IPS DF 4.7 (cell line): ENCODE results near the gene FOXRED1.
"Not testable (repeated sequence)": the region's sequence is repeated elsewhere in the genome, so short reads cannot be mapped to it uniquely, and the experiment has no call there.

Experiments used
- DNase-seq: peaks from one replicate; pipeline ENCODE4 v3.0.0-alpha.2; 2013; ENCODE audit warnings: low spot score; ENCODE audit errors: extremely low read depth

The FOXRED1 gene

DNA sequence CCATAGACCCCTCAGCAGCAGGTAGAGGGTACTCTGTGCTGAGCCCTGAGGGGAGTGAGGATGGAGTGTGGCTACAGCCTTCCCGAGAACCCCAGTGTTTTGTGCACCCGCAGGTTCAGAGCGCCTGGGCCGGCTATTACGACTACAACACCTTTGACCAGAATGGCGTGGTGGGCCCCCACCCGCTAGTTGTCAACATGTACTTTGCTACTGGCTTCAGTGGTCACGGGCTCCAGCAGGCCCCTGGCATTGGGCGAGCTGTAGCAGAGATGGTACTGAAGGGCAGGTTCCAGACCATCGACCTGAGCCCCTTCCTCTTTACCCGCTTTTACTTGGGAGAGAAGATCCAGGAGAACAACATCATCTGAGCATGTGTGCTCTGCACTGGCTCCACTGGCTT, 8.4 kb downstream of the FOXRED1 start:
- no peak for DNase-seq

GRCh38 chr11:126277780-126278179, 8.8 kb downstream of the FOXRED1 start:
- no peak for DNase-seq

DNA sequence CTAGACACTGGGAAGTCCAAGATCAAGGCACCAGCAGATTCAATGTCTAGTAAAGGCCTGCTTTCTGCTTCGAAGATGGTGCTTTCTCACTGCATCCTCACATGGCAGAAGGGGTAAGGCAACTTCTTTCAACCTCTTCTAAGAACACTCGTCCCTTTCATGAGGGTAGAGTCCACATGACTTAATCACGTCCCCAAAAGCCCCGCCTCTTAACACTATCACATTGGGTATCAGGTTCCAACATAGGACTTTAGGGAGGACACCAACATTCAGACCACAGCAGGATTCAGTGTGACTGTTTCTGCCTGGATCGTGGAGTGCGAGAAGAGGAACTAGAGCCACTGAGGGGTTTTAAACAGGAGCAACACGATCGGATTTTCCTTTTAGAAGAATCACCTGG, 10.2 kb downstream of the FOXRED1 start:
- DNase-seq = no peak

DNA sequence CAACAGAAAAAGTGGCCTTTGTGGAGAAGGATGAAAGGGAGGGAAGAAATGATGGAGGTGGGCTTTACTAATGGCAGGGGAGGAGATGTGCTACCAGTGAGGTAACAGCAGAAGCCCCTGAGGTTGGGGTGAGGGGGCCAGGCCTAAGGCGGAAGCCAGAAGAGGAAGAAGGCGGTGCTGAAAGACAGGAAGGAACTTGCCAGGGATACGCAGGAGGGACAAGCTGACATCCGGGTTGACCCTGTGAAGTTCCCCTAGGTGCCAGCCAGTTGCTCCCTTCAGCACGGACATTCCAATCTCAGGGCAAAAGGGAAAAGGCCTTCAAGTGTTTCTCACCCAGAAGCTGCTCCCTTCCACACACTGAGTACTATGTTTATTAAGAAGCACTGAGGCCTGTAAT, 11.6 kb downstream of the FOXRED1 start:
- DNase-seq = no peak

DNA sequence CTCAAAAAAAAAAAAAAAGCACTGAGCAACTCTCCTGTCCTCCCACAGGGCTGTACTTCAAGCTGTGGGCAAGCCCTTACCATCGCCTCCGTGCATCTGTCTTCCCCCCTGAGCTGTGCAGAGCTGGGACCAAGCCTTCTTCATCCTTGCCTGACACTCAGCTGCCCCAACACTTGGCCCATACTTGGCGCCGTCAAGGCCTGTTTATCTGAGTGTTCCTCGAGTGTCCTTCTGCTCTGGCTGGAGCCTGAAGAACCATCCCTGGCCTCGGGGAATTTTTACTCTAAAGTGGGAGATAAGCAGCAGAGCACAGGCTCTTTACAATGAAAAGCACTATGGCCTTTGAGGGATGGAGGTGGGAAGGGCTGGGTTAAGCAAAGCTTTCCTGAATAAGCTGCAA, 12.3 kb downstream of the FOXRED1 start:
- DNase-seq = no peak

GRCh38 chr11:126281666-126282175, 12.8 kb downstream of the FOXRED1 start:
- DNase-seq = no peak

GRCh38 chr11:126282361-126282735, 13.4 kb downstream of the FOXRED1 start:
- no peak for DNase-seq

- no peak for DNase-seq
Measured at GRCh38 chr11:126282736-126283591, 14.0 kb downstream of the FOXRED1 start, which contains the start of gene TIRAP. TSS of gene TIRAP (plus strand) at chr11:126283093. CDS start at chr11:126290895, 7,802 bp downstream.

DNA sequence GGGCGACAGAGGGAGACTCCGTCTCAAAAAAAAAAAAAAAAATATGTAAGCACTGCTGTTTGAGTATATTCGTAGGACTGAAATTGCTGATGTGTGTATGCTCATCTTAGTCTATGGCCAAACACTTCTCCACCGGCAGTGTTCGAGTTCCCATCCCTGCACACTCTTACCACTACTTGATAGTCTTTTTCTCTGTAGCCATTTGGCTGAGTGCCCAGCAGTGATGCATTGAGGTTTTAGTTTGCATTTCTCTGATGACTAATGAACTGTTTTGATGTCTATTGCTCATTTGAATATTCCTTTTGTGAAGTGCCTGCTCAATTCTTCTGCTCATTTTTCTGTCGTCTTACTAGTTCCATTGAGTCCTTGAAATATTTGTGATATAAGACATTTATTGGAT, 15.9 kb downstream of the FOXRED1 start:
- DNase-seq = no peak

- DNase-seq = no peak
Measured at GRCh38 chr11:126288237-126288636, 19.3 kb downstream of the FOXRED1 start.

DNA sequence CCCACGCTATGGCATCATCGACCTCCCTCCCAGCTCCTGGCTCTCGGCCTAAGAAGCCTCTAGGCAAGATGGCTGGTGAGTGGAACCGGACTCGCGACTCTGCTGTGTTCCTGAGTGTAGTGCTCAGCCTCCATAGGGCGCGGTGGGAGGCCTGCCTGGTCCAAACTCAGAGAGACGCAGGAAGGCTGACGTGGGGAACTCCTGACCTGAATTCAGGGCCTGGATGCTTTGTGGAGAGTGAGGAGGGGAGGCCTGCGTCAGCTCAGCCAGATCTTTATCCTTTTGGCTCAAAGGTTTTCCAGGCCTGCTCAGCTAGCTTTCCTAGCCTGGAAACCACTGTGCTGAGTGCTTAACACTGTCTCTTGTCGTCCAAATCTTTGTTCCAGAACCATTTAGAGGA, 21.9 kb downstream of the FOXRED1 start:
- DNase-seq = no peak

DNA sequence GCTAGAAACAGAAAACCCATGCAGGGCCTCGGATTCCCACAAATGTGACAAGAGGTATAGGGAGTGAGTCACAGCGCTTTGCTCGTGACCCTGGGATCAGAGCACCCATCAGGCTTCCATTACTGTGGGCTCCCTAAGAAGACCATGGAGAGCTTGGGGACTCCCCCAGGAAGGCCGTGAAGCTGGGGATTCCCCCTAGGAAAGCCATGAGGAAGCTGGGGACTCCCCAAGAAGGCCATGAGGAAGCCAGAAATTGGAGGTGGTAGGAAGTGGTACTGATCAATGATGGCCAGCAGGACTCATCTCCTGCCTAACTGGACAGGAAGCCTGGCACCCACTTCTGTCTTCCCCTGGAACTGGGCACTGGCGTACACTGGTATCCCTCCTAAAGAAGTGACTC, 24.8 kb downstream of the FOXRED1 start:
- no peak for DNase-seq

DNA sequence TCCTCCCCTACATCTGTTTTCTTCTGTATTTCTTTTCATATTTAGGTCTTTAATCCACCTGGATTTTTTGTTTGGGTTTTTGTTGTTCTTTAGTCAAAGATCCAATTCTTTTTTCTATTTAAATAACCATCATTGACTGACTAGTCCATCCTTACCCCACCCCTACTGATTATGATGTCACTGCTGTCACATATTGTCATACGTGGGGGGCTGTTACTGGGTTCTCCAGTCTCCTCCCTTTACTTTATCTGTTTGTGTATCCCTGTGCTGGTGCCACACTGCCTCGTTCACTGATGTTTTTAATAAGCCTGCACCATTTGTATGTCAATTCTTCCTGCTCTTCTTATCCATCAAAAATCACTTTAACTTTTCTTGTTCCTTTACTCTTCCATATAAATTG, 28.1 kb downstream of the FOXRED1 start:
- DNase-seq = no peak

GRCh38 chr11:126303623-126304456, 34.9 kb downstream of the FOXRED1 start, which contains the start of gene DCPS:
TSS of gene DCPS (plus strand) at chr11:126304060. CDS start at chr11:126304081, 21 bp downstream.
- DNase-seq = no peak

- no peak for DNase-seq
Measured at GRCh38 chr11:126304457-126305075, 35.6 kb downstream of the FOXRED1 start.

DNA sequence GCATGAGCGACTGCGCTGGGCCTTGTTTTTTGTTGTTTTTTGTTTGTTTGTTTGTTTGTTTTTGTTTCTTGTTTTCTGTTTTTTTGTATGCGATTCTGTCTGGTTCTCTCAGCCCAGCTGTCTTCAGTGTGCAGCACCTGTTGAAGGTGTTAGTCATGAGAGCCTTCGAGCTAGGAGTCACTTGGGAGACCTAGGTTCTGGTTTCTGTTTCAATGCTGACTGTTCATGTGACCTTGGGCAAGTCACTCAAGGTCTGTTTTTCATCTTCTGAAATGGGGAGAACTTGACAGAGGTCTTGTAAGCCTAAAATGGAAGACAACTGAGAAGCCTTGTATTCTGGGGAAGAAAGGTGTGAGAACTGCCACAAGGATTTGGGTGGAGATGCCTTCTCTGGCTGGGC, 36.7 kb downstream of the FOXRED1 start:
- no peak for DNase-seq

GRCh38 chr11:126307706-126308105, 38.8 kb downstream of the FOXRED1 start:
- DNase-seq = no peak

DNA sequence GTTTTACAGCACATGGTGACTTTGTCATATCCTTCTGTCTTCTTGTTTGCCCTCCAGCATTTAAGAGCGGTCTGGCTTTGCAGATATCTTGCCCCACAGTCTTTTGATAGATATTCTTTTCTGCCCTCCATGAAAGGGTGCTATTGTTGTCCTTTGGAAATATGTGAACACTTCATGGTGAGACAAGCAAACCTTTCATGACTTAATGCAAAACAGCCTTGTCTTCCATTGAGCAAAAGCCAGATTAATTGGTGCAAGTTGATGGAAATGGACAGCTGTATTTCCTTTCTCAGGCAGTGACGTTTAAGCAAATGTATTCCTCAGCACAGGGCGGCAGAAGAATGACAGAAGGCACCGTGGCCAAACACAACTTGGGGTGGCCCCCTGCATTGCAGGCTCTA, 39.3 kb downstream of the FOXRED1 start:
- DNase-seq = no peak

DNA sequence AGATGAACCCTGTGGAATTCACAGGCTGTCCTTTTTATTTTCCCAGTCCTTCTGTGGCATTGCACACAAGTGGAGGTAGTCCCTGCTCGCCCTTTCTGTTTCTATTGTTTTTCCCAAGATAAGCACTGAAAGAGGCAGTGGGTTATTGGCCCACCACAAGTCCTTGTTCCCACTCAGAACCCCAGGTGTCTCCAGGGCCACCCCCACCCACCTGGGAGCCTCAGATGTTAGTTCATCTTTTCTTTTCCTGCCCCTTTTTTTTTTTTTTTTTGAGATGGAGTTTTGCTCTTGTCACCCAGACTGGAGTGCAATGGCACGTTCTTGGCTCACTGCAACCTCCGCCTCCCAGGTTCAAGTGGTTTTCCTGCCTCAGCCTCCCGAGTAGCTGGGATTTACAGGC, 39.8 kb downstream of the FOXRED1 start:
- not testable (repeated sequence) for DNase-seq

- DNase-seq = peak; percentile 56
Measured at GRCh38 chr11:126310200-126310991, 41.4 kb downstream of the FOXRED1 start.

GRCh38 chr11:126310992-126311310, 42.0 kb downstream of the FOXRED1 start:
- DNase-seq = no peak
